K562 (cell line): Measurements from ENCODE around the gene TTC38. TPM values are rescaled to one million over a fixed set of nuclear protein-coding genes. Genes with fewer than 3 reads are reported as not detected.
A peak's percentile ranks its signal among the peaks of the same experiment; 100 is the strongest.

Source experiments
- ATF4 ChIP-seq: fragments of 450-650 bp; formaldehyde crosslinking; IDR thresholded peaks from 2 replicates; pipeline ENCODE4 v1.4.0; 2022; ENCODE audit warnings: mild to moderate bottlenecking, moderate library complexity
- BRF1 ChIP-seq: IDR thresholded peaks from 3 replicates; pipeline ENCODE4 v1.6.1; 2011; ENCODE audit warnings: borderline replicate concordance, mild to moderate bottlenecking; ENCODE audit not compliant: insufficient read length; ENCODE audit errors: extremely low read depth
- CBFA2T2 ChIP-seq: fragments of 450-650 bp; conservative IDR thresholded peaks from 2 replicates; pipeline ENCODE4 v1.6.1; 2017; ENCODE audit warnings: mild to moderate bottlenecking
- CBFB ChIP-seq: sonication (generic); formaldehyde crosslinking; IDR thresholded peaks from 2 replicates; pipeline ENCODE4 v1.4.0; 2020; ENCODE audit warnings: mild to moderate bottlenecking, missing genetic modification reagents
- CBX1 ChIP-seq: sonication (generic); IDR thresholded peaks from 2 replicates; pipeline ENCODE4 v1.6.1; 2016; ENCODE audit warnings: antibody characterized with exemption, low read depth, mild to moderate bottlenecking
- CGGBP1 ChIP-seq: fragments of 250-450 bp; sonication (Bioruptor Pico); IDR thresholded peaks from 2 replicates; pipeline ENCODE4 v1.9.0; 2021; ENCODE audit warnings: mild to moderate bottlenecking
- CHD1 ChIP-seq: fragments of 200-600 bp; sonication (generic); IDR thresholded peaks from one replicate; pipeline ENCODE4 v1.6.1; 2012; ENCODE audit warnings: mild to moderate bottlenecking, moderate library complexity, low read length, inconsistent platforms
- DNMT1 ChIP-seq: fragments of 450-650 bp; IDR thresholded peaks from 2 replicates; pipeline ENCODE4 v1.6.1; 2016; ENCODE audit warnings: antibody characterized with exemption, mild to moderate bottlenecking
- ELF4 ChIP-seq: fragments of 450-650 bp; formaldehyde crosslinking; IDR thresholded peaks from 2 replicates; pipeline ENCODE4 v1.4.0; 2022; ENCODE audit warnings: missing genetic modification characterization
- ETV5 ChIP-seq: sonication (generic); formaldehyde crosslinking; IDR thresholded peaks from 2 replicates; pipeline ENCODE4 v1.4.0; 2020; ENCODE audit warnings: low read depth, mild to moderate bottlenecking, missing genetic modification reagents
- HDAC3 ChIP-seq: fragments of 450-650 bp; IDR thresholded peaks from 2 replicates; pipeline ENCODE4 v1.6.1; 2018; ENCODE audit warnings: borderline replicate concordance, mild to moderate bottlenecking, moderate library complexity; ENCODE audit not compliant: partially characterized antibody
- HMG20B ChIP-seq: fragments of 250-450 bp; sonication (Bioruptor Pico); IDR thresholded peaks from 2 replicates; pipeline ENCODE4 v1.5.0; 2021; ENCODE audit warnings: mild to moderate bottlenecking
- HNRNPUL1 ChIP-seq: fragments of 200-400 bp; formaldehyde crosslinking; IDR thresholded peaks from 2 replicates; pipeline ENCODE4 v1.6.1; 2017; ENCODE audit warnings: low read length
- HSF4 ChIP-seq: fragments of 250-450 bp; sonication (Bioruptor Pico); IDR thresholded peaks from 2 replicates; pipeline ENCODE4 v2.1.2; 2022; ENCODE audit warnings: mild to moderate bottlenecking, moderate library complexity, borderline replicate concordance
- IRF2 ChIP-seq: sonication (generic); formaldehyde crosslinking; IDR thresholded peaks from 2 replicates; pipeline ENCODE4 v1.8.1; 2022; ENCODE audit warnings: mild to moderate bottlenecking, missing genetic modification reagents
- KLF10 ChIP-seq: fragments of 250-450 bp; sonication (Bioruptor Pico); IDR thresholded peaks from 2 replicates; pipeline ENCODE4 v1.6.1; 2021; ENCODE audit warnings: matching md5 sums
- MCM3 ChIP-seq: fragments of 450-650 bp; IDR thresholded peaks from 2 replicates; pipeline ENCODE4 v1.6.1; 2016
- MECOM ChIP-seq: fragments of 250-450 bp; sonication (Bioruptor Pico); IDR thresholded peaks from 2 replicates; pipeline ENCODE4 v1.8.0; 2022; ENCODE audit warnings: inconsistent platforms
- PHB2 ChIP-seq: fragments of 450-650 bp; IDR thresholded peaks from 2 replicates; pipeline ENCODE4 v1.6.1; 2017; ENCODE audit warnings: low read depth
- PRMT5 ChIP-seq: sonication (generic); formaldehyde crosslinking; IDR thresholded peaks from 2 replicates; pipeline ENCODE4 v1.5.0; 2020; ENCODE audit warnings: missing genetic modification reagents
- SPI1 ChIP-seq: IDR thresholded peaks from 2 replicates; pipeline ENCODE4 v1.6.1; 2011; ENCODE audit warnings: low read depth, low read length, control low read depth, borderline replicate concordance
- U2AF2 ChIP-seq: fragments of 200-400 bp; formaldehyde crosslinking; optimal IDR thresholded peaks from 2 replicates; pipeline ENCODE3; 2017; ENCODE audit warnings: low read depth, mild to moderate bottlenecking, low read length
- ZBTB33 ChIP-seq: sonication (generic); formaldehyde crosslinking; IDR thresholded peaks from 2 replicates; pipeline ENCODE4 v1.8.1; 2023; ENCODE audit warnings: mild to moderate bottlenecking, missing genetic modification reagents
- ZNF232 ChIP-seq: sonication (generic); formaldehyde crosslinking; IDR thresholded peaks from 2 replicates; pipeline ENCODE4 v1.8.0; 2022; ENCODE audit warnings: mild to moderate bottlenecking, missing genetic modification reagents
- polyA plus RNA-seq, 8 experiments: library from polyadenylated mRNA; depleted of rRNA in 4 of 8; stranded (reverse) in 5 of 8; unstranded in 3 of 8; fragments of >200 nt; fragmentation: Nextera tagmentation in 2 of 8; fragmentation: Illumina TruSeq in 1 of 8; extraction: Ambion mirVana in 2 of 8; extraction: Trizol in 1 of 8; gene quantifications; 2 replicates each; pipeline versions ENCODE4 v1.2.1 to v1.2.3, GENCODE V29; 2011 to 2014; ENCODE audit warnings: inconsistent platforms in 1 of 8, missing spikeins in 1 of 8
- total RNA-seq, 7 experiments: library from RNA; depleted of rRNA in 6 of 7; stranded (reverse); fragments of >200 nt in 6 of 7; fragmentation: Illumina TruSeq in 2 of 7; extraction: Trizol in 2 of 7; gene quantifications; 2 replicates each; pipeline versions ENCODE4 v1.2.1 to v1.2.3, GENCODE V29; 2011 to 2021; ENCODE audit warnings: low replicate concordance in 1 of 7
- TF ChIP-seq, protein P1 (sequence below): fragments of 450-650 bp; formaldehyde crosslinking; IDR thresholded peaks from 2 replicates; pipeline ENCODE4 v1.4.0; 2020; ENCODE audit warnings: mild to moderate bottlenecking, moderate library complexity

The TTC38 gene
- total and polyA plus RNA-seq, 9 of the 15 experiments (the other 6 are each of a cell fraction or from before 2014, with no cell fraction given): 0.84 to 28.4 (median 18.1) TPM

DNA sequence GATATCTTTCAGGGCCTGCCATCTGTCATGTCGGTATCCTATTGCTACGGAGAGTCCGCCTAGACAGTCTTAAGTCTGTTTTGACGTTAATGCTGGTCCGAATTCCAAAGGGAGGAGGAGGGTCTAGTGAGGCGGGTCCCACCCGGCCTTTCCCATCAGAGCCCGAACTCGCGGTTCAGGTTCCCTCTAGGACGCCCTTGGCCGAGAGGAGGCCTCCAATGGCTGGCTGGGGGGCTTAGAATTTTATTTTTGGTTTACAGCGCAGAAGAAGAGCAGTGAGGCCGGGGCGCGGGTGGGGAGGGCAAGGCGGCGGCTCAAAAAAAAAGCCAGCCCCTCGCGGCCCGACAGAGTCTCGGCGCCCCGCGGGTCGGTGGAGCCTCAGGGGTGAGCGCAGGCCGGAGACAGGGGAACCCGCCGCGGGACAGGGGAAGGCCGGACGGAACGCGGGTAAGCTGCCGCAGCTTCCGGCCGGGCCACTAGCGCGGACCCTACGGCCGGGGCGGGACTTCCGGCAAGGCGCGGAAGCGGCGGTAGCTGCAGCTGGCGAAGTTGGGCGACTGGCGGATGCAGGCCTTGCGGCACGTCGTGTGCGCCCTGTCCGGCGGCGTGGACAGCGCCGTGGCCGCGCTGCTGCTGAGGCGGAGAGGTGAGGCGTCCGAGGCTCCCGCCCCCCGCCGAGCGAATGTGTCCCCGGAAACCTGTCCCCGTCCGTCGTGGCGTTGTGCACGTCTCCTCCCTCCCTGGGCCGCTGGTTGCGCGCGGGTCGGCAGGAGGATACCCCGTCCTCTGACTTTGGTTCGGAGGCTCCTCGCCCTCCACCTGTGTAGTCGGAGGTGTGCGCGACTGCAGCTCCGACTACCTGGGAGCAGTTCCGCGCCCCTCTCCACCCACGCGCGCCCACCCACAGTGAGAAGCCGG, 67.7 kb downstream of the TTC38 start, which contains the start of gene TRMU (continued):
- no peak for TF ChIP-seq HDAC3
- TF ChIP-seq CBFB (CRISPR knock-in tag): no peak
- TF ChIP-seq PRMT5 (CRISPR knock-in tag): no peak
- no peak for TF ChIP-seq CGGBP1 (CRISPR knock-in tag)
- TF ChIP-seq DNMT1: no peak
- TF ChIP-seq MCM3: no peak
- TF ChIP-seq CBFA2T2: no peak
- no peak for TF ChIP-seq ELF4 (CRISPR knock-in tag)
- TF ChIP-seq HSF4 (CRISPR knock-in tag): no peak
- TF ChIP-seq, protein P1, sequence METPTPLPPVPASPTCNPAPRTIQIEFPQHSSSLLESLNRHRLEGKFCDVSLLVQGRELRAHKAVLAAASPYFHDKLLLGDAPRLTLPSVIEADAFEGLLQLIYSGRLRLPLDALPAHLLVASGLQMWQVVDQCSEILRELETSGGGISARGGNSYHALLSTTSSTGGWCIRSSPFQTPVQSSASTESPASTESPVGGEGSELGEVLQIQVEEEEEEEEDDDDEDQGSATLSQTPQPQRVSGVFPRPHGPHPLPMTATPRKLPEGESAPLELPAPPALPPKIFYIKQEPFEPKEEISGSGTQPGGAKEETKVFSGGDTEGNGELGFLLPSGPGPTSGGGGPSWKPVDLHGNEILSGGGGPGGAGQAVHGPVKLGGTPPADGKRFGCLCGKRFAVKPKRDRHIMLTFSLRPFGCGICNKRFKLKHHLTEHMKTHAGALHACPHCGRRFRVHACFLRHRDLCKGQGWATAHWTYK (CRISPR knock-in tag): 0 out of 2 replicates have a peak, but pooled peaks have one; percentile 32
- no peak for TF ChIP-seq KLF10 (CRISPR knock-in tag)
- no peak for TF ChIP-seq HNRNPUL1
- no peak for TF ChIP-seq BRF1
- no peak for TF ChIP-seq CBX1
- no peak for TF ChIP-seq HMG20B (CRISPR knock-in tag)
- no peak for TF ChIP-seq PHB2
- TF ChIP-seq ETV5: peak; percentile 81
- no peak for TF ChIP-seq CHD1
- TF ChIP-seq SPI1: no peak
- TF ChIP-seq ATF4 (CRISPR knock-in tag): no peak
- no peak for TF ChIP-seq ZNF232 (CRISPR knock-in tag)
- no peak for TF ChIP-seq U2AF2
- no peak for TF ChIP-seq MECOM (CRISPR knock-in tag)
- no peak for TF ChIP-seq ZBTB33 (CRISPR knock-in tag)
- TF ChIP-seq IRF2 (CRISPR knock-in tag): no peak
